DMS 273 treated with DMSO at 0.1 percent for 48 hours (cell line): Measurements from ENCODE around the gene ASAP3.
A peak's percentile ranks its signal among the peaks of the same experiment; 100 is the strongest.
"Not testable (repeated sequence)": the region's sequence is repeated elsewhere in the genome, so short reads cannot be mapped to it uniquely, and the experiment has no call there.

ENCODE experiments used
- DNase-seq: peaks from one replicate; lab custom pipeline; 2025; lab: John Stamatoyannopoulos, UW

ASAP3 gene

DNA sequence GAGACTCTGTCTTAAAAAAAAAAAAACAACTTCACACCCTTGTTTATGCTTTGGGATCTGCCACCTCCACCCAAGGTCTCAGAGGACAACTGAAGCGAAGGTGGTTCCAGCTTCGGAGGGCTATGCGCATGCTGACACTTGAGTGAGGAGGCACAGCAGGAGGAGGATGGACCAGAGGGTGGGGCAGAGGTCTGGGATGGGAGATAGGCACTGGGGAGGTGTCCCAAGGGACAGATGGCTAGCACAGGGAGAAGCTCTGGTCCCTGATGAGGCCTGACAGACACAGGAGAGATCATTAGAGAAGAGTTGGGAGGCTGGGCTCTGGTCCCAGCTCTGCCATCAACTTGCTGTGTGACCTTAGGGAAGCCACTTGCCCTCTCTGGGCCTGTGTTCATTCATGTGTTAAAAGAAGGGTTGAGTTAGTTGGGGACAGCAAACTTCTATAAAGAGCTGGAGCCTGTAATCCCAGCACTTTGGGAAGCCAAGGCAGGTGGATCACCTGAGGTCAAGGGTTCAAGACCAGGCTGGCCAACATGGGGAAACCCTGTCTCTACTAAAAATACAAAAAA lies 30.2 kb upstream of the ASAP3 start:
- DNase-seq: no peak

DNA sequence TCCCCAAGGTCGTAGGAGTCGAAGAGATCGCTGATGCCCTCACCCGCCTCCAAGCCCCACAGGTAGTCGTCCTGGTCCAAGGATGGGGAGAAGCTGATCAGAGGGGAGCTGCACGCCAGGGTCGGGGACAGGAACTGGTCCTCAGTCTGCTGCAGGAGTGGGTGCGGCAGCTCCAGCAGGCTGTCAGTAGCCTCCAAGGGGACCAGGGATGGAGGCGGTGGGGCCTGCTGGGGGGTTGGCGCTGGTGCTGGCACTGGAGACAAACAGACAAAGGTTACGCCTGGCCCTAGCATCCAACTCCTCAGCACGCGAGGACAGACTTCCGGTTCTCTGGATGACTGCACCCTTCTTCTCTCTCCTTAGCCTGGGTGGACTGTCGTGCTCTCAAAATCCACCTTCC lies 25.9 kb upstream of the ASAP3 start:
- DNase-seq: no peak

DNA sequence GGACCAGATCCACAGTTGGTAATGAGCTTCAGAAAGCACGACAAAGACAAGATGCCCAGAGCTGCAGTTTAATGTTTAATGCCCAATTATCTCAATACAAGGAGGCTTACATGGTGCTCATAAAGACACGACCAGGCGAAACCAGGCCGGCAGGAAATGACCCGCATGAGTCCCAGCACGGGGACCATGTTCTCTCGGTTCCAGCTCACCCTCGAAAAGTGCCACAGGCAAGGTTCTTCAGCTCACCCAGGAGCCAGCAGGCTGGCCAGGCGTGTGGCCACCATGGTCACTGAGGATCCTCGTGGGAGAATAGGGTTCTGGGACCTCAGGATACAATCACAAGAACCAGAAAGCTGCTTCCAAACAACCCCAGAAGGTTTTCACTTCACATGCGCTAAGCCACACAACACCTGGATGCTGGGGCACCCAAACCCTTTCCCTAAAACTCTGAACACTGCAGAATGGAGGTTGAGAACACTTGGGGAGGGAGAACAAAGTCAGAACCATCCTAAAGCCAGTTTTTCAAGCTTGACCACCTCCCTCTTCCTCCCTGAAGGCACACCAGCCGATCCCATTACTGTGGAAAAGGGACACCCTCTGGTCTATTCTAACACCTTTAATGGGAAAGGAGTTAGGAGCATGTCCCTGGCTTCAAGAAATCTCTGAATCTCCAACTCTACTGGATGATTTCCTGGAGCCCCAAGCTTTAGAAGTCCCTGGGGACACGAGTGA lies 22.6 kb upstream of the ASAP3 start:
- DNase-seq: no peak

DNA sequence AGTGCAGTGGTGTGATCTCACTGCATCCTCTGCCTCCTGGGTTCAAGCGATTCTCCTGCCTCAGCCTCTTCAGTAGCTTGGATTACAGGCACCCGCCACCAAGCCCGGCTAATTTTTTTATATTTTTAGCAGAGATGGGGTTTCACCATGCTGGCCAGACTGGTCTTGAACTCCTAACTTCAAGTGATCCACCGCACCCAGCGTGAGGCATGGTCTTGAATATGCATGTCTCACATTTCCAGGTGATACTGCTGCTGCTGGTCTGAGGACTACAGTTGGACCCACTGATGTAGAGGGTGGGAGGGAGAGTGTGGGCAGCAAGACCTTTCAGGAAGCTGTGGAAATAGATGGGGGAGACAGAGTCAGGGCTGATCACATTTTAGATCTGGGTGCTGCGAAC lies 21.9 kb upstream of the ASAP3 start:
- no peak for DNase-seq

DNA sequence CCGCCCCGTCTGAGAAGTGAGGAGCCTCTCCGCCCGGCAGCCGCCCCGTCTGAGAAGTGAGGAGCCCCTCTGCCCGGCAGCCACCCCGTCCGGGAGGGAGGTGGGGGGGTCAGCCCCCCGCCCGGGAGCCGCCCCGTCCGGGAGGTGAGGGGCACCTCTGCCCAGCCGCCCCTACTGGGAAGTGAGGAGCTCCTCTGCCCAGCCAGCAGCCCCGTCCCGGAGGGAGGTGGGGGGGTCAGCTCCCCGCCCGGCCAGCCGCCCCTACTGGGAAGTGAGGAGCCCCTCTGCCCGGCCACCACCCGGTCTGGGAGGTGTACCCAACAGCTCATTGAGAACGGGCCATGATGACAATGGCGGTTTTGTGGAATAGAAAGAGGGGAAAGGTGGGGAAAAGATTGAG lies 20.2 kb upstream of the ASAP3 start:
- not testable (repeated sequence) for DNase-seq

DNA sequence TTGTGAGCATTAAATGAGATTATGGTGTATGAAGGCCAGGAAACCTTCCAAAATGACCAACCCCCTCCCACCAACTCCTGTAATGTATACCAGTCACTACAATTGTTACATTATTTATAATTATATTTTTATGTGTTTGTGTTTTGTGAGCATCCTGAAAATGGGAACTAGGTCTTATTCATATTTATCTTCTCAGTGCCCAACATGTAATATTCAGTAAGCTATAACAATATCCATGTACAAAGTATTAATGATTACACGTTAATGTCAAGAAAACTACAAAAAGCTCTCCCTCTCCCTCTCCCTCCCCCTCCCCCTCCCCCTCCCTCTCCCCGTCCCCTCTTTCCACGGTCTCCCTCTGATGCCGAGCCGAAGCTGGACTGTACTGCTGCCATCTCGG lies 19.0 kb upstream of the ASAP3 start:
- no peak for DNase-seq

DNA sequence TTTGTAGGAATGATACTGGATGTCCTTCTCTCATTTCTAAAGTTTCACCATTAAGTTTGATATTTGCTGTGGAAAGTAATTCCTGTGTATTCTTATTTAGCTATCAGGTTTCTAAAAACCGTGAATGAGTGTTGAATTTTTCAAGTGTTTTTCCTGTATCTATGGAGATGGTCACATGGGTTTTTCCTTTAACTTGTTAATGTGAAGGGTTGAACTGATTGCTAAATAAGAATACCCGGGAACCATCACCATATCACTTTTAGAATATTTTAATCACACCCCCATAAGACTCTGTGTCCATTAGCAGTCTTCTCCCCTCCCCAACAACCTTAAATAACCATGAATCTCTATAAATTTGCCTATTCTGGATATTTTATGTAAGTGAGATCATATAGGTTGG lies 16.5 kb upstream of the ASAP3 start:
- no peak for DNase-seq

DNA sequence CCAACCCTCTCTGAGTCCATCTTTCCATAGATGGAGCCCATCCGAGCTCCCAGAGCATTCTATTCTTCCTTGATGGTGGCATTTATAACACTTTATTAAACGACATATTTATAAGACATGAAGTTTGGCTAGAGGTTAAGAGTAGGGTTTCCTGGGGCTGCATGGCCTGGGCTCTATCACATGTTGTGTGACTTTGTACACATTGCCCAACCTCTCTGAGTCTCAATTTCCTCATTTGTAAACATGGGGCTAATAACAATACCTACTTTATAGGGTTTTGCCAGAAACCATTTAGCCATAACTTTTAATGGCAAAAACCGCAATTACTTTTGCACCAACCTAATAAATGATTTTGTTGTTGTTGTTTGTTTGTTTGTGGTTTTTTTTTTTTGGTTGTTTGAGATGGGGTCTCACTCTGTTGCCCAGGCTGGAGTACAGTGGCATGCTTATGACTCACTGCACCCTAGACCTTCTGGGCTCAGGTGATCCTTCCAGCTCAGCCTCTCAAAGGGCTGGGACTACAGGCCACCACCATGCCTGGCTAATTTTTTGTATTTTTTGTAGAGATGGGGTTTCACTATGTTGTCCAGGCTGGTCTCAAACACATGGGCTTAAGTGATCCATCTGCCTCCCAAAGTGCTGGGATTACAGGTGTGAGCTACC lies 13.9 kb upstream of the ASAP3 start:
- DNase-seq: no peak

DNA sequence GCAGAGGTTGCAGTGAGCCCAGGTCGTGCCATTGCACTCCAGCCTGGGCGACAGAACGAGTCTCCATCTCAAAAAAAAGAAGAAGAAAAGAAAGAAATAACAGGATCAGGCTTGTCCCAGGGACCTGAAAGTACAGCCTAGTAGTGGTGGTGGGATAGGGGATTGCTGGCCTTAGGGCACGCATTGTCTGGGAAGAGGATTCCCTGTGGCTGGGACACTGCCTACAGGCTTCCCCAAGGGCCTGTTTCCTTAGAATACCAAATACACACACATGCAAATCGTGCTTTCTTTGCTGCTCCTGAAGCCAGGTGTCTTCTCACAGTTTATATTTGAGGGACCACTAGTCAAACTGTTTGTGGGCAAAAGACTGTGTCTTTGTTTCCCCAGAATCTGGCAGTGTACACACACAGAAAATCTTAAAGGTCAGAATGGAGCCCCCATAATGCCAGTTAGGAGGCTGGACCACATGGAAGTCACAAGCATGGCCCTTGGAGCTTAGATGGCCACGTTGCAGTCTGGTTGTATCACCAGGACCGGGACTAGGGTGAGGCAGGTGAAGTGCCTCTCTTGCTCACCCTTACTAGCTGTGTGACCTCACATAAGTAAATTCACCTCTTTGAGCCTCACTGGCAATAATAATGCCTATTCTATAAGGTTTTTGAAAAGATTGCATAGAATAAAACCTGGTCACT lies 12.7 kb upstream of the ASAP3 start:
- DNase-seq: no peak

DNA sequence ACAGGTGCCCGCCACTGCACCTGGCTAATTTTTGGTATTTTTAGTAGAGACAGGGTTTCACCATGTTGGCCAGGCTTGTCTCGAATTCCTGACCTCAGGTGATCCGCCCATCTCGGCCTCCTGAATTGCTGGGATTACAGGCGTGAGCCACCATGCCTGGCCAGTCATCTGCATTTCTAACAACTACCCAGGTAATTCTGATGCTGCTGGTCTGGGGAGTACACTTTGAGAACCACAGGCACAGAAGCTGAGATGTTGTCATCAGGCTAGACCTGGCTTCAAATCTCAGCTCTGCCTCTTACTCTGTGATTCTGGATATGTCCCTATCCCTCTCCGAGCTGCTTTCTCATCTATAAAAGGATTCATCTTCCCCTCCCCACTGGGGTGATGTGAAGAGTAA lies 10.9 kb upstream of the ASAP3 start:
- DNase-seq: not testable (repeated sequence)

DNA sequence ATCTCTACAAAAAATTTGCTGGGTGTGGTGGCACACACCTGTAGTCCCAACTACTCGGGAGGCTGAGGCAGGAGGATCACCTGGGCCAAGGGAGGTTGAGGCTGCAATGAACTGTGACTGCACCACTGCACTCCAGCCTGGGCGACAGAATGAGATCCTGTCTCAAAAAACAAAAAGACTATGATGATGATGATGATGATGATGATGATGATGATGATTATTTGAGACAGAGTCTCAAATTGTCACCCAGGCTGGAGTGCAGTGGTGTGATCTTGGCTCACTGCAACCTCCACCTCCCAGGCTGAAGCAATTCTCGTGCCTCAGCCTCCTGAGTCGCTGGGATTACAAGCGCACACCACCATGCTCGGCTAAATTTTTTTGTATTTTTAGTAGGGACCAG lies 8.8 kb upstream of the ASAP3 start:
- not testable (repeated sequence) for DNase-seq

DNA sequence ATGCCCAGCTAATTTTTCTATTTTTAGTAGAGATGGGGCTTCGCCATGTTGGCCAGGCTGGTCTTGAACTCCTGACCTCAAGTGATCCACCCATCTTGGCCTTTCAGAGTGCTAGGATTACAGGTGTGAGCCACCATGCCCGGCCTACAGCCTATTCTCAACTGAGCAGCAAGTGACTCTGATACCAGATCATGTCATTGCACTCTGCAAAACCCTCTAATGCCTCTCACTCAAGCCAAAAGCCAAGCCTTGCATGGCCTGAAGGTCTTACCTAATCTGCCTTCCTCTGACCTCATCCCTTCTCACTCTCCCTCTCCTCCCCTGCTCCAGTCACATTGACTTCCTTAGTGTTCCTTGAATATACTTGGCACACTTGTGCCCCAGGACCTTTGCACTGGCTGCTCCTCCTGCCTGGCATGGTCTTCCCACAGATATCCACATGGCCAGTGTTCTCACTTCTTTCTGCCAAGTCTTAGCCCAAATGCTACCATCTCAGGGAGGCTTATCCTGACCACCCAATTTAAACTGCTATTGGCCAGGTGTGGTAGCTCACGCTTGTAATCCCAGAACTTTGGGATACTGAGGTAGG lies 8.2 kb upstream of the ASAP3 start:
- DNase-seq: no peak

DNA sequence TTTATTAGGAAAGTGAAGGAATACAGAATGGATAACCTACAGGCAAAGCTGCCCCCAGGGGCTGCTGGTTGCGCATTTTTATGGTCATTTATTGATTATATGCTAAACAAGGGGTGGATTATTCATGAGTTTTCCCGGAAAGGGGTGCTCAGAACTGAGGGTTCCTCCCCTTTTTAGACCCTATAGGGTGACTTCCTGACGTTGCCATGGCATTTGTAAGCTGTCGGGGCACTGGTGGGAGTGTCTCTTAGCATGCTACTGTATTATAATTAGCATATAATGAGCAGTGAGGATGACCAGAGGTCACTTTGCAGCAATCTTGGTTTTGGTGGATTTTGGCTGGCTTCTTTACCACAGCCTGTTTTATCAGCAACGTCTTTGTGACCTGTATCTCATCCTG lies 5.9 kb upstream of the ASAP3 start:
- no peak for DNase-seq

DNA sequence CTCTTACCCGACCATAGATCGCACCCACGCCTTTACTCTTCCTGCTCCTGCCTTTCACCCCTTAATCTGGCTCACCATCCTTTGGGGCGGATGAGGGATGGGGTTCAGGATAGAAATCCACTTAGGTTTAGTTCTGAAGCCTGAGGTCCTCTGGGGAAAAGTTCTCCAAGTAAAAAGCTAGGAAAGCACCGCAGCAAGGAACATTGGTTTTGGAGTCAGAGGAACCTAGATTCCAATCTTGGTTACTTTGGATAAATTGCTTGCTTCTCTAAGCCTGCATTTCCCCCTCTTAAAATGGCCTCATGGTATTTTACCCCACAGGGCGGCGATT lies 988 bp upstream of the ASAP3 start:
- no peak for DNase-seq

DNA sequence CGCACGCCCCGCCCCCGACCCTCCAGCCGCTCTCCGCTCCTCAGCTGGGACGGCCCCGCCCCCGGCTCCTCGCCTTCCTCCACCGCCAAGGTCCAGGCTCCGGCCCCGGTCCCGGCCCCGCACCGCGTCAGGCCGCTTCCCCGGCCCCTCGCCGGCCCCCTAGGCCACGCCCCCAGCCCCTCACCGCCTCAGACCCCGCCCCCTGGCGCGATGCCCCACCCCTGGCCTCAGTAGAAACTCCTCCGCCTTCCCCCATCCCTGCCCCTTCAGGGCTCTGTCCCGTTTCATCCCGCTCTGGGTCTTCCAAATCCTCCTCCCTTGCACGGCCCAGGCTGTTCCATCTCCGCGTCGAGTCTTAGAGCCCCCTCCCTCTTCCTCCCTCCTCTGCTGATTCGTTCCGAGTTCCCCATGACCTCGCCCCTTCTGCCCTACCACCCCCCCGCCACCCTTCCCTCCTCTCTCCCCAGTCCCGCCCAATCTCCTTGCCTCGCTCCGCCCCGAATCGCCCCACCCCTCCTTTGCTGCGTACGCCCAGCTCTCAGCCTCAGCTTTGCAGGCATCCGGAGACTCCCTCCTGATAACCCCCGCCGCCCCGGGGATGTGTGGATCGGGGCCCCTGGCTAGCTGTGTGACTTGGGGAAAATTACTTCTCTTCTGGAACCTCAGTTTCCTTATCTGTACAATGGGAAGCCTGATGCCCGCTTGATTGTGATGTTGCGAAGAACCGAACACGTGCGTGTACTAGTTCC lies 448 bp upstream of the ASAP3 start:
- peak; percentile 80 for DNase-seq

DNA sequence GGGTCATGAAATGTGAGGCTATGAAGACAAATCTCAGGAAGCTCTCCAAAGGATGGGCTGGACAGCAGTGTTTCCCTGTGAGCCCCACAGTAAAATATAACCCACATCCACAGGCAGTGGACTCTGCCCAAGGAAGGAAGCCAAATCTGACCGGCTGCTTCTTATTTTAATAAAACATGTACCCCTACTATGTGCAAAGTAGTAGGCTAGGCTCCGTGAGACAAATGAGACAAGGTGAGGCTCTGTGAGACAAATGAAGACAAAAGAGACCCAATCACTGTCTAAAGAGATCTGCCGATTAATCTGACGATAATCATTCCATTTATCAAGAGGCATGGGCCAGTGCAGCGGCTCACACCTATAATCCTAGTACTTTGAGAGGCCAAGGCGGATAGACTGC lies 2.1 kb downstream of the ASAP3 start:
- no peak for DNase-seq

DNA sequence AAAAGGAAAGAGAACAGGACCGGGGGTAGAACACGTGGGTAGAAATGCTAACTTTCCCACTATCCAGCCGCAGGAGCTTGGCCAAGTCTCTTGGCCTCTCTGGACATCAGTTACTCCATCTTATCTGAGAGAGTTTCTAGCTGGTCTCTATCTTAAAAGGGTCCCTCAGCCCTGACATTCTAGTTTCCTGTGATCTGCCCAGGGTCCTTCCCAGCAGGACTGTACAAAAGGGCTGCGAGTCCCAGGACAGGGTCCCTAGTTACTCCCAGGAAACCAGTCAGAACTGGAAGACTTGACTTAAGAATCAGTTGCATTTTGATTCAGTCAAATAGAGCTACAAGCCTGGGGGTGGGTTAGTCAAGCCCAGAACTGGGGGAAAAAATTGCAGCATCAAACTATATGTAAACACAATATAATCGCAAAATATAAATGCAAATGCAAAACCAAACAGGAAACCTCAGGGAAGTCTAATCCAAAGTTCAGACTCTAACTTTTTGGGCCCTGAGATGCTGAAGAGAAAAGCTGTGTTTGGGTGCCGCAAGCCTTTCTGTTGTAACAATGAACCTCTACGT lies 2.9 kb downstream of the ASAP3 start:
- DNase-seq: no peak

DNA sequence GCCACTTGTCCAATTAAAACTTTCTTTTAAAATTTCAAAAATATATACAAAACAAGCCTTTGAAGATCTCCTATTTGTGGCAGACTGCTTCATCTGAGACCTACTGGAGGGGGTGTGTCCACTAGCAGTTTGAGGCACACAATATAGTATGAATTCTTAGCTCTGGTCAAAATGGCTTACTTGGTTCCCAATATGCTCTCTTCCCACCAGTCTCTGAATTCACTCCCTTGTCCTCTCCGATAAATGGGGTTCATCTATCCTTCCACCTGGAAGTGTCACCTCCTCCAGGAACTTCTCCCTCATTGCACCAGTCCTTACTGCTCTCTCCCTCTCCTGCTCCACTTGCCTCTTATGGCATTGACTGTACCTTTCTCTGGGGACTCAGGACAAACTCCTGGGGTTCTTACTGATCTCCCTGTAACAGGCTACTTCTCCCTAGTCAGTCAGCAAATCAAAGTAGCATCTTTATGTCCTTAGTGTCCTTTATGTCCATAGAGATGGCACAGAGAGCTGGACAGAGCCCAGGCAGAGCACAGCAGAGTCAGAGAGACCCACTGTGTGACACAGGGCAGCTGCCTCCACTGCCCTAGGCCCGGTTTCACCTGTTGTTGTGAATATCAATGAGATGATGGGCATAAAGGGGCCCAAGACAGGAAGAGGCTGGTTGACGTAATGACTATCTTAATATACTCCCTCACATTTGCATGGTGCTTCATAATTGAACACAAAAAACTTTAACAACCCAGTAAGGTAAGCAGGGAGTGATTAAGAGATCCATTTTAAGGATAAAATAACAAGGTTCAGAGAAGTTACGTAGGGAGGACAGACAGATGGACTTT lies 3.6 kb downstream of the ASAP3 start:
- no peak for DNase-seq

DNA sequence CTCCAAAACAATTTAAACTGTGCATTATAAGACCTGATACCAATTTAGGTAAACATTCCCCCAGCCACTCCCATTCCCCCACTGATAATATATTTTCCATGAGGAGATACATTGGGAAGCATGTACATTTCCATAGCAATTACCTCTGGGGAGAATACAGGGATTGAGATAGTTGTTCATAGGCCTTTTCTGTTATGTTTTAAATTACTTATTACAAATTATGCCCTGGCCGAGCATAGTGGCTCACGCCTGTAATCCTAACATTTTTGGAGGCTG lies 4.4 kb downstream of the ASAP3 start:
- no peak for DNase-seq

DNA sequence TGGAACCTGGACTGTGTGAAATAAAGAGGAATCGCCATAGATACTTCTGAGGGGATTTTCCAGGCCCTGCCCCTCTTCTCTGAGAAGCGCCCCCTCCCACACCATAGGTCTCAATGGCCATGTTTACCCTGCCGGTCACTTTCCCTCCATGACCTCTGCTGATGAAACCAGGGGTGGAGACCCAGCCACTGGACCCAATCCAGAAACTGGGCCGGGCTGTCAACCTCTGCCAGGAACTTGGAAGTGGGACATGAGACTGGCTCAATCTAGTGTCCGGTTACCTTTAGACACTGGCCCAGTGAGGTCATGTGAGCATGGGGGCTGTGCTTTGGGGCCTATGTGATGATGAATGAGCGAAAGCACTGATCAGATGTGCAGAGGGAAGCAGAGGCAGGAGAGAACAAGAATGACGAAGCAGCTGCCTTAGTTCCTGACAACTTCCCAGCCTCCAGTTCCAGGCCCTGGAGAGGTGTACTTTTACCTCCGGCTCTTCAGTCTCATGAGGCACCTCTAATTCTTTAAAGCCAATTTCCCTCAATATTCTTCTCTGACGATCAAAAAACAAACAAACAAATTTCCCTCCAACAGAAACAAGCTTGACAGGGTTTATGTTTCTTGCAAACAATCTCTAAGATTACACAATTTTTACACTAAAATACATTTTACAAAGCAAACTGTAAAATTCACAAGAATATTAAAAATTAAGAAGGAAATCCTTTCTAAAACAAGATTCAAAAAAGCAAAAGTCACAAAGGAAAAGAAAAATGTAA lies 4.9 kb downstream of the ASAP3 start:
- DNase-seq: no peak
